Liver (tissue), 3 donors: ENCODE data around the gene MEGF11.

ENCODE experiments used
- JUND ChIP-seq, 2 donors: IDR thresholded peaks; 2 replicates each; pipeline ENCODE4 v1.6.1; 2016; ENCODE audit warnings: antibody characterized with exemption in 2 of 2
- RAD21 ChIP-seq, 2 donors: IDR thresholded peaks; 2 replicates each; pipeline ENCODE4 v1.6.1; 2016; ENCODE audit warnings: antibody characterized with exemption in 2 of 2, mild to moderate bottlenecking in 2 of 2
- RXRA ChIP-seq, 2 donors: IDR thresholded peaks; 2 replicates each; pipeline ENCODE4 v1.6.1; 2017 to 2018; ENCODE audit warnings: antibody characterized with exemption in 2 of 2, mild to moderate bottlenecking in 1 of 2
- TAF1 ChIP-seq: conservative IDR thresholded peaks from 2 replicates; pipeline ENCODE4 v1.6.1; 2016; ENCODE audit warnings: antibody characterized with exemption, mild to moderate bottlenecking
- YY1 ChIP-seq: IDR thresholded peaks from 2 replicates; pipeline ENCODE4 v1.6.1; 2016; ENCODE audit warnings: antibody characterized with exemption, mild to moderate bottlenecking
- TF ChIP-seq, protein P1 (sequence below): IDR thresholded peaks from 2 replicates; pipeline ENCODE4 v1.6.1; 2016; ENCODE audit warnings: antibody characterized with exemption, mild to moderate bottlenecking
- TF ChIP-seq, protein P2 (sequence below): IDR thresholded peaks from 2 replicates; pipeline ENCODE4 v1.6.1; 2016; ENCODE audit warnings: antibody characterized with exemption
- TF ChIP-seq, protein P3 (sequence below): fragments of 150-350 bp; IDR thresholded peaks from 2 replicates; pipeline ENCODE4 v1.5.1; 2017; ENCODE audit warnings: improper control_type of control experiment, low read depth, low read length; ENCODE audit not compliant: missing input control
- TF ChIP-seq, protein P4 (sequence below): IDR thresholded peaks from 2 replicates; pipeline ENCODE4 v1.6.1; 2016; ENCODE audit warnings: antibody characterized with exemption
- donor health status: healthy.
- donor health status: healthy.

DNA sequence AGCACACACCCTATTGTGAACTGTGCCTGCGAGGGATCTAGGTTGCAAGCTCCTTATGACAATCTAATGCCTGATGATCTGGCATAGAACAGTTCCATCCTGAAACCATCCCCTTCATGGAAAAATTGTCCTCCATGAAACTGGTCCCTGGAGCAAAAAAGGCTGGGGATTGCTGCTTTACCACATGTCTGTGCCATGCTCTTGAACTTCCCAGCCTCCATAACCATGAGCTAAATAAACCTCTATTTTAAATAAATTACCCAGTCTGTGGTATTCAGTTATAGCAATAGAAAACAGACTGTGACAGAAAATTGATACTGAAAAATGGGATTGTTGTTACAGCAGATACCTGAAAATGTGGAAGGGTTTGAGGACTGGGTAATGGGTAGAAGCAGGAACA is 221.5 kb downstream of the MEGF11 start:
- TF ChIP-seq JUND (IDR thresholded peaks at IDR 0.05) (no peak), YY1 (no peak), RXRA (IDR thresholded peaks at IDR 0.05) (no peak), TAF1 (no peak), RAD21 (IDR thresholded peaks at IDR 0.05) (no peak)
- TF ChIP-seq, protein P1, sequence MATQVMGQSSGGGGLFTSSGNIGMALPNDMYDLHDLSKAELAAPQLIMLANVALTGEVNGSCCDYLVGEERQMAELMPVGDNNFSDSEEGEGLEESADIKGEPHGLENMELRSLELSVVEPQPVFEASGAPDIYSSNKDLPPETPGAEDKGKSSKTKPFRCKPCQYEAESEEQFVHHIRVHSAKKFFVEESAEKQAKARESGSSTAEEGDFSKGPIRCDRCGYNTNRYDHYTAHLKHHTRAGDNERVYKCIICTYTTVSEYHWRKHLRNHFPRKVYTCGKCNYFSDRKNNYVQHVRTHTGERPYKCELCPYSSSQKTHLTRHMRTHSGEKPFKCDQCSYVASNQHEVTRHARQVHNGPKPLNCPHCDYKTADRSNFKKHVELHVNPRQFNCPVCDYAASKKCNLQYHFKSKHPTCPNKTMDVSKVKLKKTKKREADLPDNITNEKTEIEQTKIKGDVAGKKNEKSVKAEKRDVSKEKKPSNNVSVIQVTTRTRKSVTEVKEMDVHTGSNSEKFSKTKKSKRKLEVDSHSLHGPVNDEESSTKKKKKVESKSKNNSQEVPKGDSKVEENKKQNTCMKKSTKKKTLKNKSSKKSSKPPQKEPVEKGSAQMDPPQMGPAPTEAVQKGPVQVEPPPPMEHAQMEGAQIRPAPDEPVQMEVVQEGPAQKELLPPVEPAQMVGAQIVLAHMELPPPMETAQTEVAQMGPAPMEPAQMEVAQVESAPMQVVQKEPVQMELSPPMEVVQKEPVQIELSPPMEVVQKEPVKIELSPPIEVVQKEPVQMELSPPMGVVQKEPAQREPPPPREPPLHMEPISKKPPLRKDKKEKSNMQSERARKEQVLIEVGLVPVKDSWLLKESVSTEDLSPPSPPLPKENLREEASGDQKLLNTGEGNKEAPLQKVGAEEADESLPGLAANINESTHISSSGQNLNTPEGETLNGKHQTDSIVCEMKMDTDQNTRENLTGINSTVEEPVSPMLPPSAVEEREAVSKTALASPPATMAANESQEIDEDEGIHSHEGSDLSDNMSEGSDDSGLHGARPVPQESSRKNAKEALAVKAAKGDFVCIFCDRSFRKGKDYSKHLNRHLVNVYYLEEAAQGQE, result no peak
- TF ChIP-seq, protein P2, sequence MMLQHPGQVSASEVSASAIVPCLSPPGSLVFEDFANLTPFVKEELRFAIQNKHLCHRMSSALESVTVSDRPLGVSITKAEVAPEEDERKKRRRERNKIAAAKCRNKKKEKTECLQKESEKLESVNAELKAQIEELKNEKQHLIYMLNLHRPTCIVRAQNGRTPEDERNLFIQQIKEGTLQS, result no peak
- TF ChIP-seq, protein P3, sequence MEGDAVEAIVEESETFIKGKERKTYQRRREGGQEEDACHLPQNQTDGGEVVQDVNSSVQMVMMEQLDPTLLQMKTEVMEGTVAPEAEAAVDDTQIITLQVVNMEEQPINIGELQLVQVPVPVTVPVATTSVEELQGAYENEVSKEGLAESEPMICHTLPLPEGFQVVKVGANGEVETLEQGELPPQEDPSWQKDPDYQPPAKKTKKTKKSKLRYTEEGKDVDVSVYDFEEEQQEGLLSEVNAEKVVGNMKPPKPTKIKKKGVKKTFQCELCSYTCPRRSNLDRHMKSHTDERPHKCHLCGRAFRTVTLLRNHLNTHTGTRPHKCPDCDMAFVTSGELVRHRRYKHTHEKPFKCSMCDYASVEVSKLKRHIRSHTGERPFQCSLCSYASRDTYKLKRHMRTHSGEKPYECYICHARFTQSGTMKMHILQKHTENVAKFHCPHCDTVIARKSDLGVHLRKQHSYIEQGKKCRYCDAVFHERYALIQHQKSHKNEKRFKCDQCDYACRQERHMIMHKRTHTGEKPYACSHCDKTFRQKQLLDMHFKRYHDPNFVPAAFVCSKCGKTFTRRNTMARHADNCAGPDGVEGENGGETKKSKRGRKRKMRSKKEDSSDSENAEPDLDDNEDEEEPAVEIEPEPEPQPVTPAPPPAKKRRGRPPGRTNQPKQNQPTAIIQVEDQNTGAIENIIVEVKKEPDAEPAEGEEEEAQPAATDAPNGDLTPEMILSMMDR, result no peak
- TF ChIP-seq, protein P4, sequence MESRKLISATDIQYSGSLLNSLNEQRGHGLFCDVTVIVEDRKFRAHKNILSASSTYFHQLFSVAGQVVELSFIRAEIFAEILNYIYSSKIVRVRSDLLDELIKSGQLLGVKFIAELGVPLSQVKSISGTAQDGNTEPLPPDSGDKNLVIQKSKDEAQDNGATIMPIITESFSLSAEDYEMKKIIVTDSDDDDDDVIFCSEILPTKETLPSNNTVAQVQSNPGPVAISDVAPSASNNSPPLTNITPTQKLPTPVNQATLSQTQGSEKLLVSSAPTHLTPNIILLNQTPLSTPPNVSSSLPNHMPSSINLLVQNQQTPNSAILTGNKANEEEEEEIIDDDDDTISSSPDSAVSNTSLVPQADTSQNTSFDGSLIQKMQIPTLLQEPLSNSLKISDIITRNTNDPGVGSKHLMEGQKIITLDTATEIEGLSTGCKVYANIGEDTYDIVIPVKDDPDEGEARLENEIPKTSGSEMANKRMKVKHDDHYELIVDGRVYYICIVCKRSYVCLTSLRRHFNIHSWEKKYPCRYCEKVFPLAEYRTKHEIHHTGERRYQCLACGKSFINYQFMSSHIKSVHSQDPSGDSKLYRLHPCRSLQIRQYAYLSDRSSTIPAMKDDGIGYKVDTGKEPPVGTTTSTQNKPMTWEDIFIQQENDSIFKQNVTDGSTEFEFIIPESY, result no peak
